AG09319 (cell line): ENCODE measurements around the gene PTBP2.
"Not testable (repeated sequence)": the region's sequence is repeated elsewhere in the genome, so short reads cannot be mapped to it uniquely, and the experiment has no call there.

Experiments
- DNase-seq: peaks from one replicate; pipeline ENCODE4 v3.0.0-alpha.2; 2010; ENCODE audit warnings: low read depth; ENCODE audit errors: extremely low read depth
- TF ChIP-seq, protein P1 (sequence below): IDR thresholded peaks from 2 replicates; pipeline ENCODE4 v1.5.1; 2011; ENCODE audit warnings: low read depth, mild to moderate bottlenecking, inconsistent platforms, low read length, moderate library complexity

Gene PTBP2

DNA sequence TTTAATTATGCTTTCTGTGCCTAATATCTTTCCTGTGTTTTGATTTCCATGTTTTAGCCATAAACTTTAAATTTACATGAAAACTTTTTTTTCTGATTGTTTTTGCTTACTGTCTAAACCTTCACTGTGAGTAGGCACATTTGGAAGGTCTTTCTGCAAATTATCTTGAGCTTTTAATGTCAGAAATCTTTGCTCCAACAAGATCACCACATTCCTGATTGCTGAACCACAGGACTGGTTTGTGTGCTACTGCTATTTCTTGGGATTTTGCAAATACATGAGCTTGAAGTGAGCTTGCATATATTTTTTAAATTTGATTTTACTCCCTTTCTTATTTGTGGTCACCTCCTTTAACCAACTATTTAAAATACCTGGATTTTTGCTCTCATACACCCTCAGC is 61.3 kb downstream of the PTBP2 start:
- TF ChIP-seq, protein P1, sequence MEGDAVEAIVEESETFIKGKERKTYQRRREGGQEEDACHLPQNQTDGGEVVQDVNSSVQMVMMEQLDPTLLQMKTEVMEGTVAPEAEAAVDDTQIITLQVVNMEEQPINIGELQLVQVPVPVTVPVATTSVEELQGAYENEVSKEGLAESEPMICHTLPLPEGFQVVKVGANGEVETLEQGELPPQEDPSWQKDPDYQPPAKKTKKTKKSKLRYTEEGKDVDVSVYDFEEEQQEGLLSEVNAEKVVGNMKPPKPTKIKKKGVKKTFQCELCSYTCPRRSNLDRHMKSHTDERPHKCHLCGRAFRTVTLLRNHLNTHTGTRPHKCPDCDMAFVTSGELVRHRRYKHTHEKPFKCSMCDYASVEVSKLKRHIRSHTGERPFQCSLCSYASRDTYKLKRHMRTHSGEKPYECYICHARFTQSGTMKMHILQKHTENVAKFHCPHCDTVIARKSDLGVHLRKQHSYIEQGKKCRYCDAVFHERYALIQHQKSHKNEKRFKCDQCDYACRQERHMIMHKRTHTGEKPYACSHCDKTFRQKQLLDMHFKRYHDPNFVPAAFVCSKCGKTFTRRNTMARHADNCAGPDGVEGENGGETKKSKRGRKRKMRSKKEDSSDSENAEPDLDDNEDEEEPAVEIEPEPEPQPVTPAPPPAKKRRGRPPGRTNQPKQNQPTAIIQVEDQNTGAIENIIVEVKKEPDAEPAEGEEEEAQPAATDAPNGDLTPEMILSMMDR, result no peak
- no peak for DNase-seq

DNA sequence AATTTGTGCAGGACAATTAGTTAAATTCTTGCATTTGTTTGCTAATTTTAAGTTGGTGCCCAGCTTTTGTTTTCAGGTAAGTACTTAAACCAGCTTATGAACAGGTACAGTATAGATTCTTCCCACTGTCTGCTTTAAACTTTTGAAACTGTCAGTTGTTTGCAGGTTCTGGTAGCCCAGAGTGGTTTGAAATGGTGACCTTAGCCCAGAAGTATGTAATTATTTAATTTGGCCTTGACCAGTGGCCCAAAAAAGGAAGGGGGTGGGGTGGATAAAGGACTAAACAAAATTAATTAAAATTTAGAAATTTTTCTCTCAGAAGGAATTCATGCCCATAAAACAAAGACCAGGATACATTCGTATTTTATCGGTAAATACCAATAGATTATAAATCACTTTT is 69.0 kb downstream of the PTBP2 start:
- no peak for DNase-seq
- TF ChIP-seq, protein P1, result no peak

DNA sequence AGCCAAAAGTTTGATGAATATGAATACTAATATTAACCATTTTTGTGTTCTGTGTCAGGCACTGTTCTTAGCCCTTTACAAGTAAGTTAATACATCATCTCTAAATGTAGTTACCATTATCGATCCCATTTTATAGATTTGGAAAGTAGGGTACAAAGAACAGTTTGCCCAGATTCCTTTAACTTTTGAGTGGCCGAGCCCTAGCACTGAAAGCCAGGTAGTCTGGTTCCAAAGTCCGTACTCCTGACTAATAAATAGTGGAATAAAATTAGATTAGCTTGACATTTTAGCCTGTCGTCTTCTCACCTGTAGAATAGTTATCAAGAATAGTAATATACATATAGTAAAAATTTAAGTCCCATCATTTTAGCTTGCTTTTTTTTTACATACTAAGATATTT is 70.6 kb downstream of the PTBP2 start:
- TF ChIP-seq, protein P1, result no peak
- DNase-seq, result no peak

DNA sequence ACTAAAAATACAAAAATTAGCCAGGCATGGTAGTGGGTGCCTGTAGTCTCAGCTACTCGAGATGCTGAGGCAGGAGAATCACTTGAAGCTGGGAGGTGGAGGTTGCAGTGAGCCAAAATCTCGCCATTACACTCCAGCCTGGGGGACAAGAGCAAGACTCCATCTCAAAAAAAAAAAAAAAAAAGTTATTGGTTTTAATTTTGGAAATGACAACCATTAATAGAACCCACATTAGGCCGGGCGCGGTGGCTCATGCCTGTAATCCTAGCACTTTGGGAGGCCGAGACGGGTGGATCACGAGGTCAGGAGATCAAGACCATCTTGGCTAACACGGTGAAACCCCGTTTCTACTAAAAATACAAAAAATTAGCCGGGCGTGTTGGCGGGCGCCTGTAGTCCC is 80.1 kb downstream of the PTBP2 start:
- DNase-seq, result not testable (repeated sequence)

DNA sequence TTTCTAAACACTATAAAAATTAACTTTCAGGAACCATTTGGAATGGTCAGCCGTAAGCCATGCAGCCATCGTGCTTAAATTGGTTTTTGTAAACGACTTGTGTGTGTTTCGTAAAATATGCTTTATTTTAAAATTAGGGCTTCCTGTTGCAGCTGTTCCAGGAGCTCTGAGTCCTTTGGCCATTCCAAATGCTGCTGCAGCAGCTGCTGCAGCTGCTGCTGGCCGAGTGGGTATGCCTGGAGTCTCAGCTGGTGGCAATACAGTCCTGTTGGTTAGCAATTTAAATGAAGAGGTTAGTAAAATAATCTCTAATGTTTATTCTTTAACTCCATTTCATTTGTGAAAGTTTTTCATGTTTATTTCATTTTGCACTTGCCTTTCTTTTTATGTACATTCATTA is 83.1 kb downstream of the PTBP2 start:
- TF ChIP-seq, protein P1, result no peak
- DNase-seq, result no peak

DNA sequence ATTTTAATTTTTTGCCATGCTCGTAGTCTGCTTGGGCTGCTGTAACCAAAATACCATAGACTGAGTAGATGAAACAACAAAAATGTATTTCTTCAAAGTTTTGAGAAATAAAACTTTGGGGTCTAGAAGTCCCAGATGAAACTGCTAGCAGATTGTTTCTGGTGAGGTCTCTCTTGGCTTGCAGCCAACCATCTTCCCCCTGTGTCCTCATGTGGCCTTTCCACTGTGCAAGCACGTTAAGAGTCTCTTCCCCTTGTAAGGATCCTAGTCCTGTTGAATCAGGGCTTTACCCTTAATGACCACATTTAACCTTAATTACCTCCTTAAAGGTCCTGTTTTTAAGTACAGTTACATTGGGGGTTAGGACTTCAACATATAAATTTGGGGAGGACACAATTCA is 86.6 kb downstream of the PTBP2 start:
- DNase-seq, result no peak
- TF ChIP-seq, protein P1, result no peak

DNA sequence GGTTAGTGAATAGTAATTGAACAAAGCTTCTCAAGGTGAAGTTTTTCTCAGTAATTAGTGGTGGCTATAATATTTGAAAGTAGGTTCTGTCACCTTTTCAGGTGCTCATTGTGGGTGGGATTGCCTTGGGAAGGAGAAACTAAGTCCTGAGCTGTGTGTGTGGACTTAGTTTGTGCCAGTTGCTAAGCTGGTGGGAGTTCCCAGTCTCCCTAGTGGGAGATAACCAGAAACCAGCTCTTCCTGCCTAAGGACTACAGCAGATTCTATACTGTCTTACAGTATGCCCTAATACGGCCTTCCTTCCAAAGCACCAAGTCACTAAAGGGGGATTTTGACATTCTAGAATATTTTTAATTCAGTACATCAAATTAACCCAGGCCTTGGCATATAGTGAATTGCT is 94.3 kb downstream of the PTBP2 start:
- TF ChIP-seq, protein P1, result no peak
- no peak for DNase-seq

DNA sequence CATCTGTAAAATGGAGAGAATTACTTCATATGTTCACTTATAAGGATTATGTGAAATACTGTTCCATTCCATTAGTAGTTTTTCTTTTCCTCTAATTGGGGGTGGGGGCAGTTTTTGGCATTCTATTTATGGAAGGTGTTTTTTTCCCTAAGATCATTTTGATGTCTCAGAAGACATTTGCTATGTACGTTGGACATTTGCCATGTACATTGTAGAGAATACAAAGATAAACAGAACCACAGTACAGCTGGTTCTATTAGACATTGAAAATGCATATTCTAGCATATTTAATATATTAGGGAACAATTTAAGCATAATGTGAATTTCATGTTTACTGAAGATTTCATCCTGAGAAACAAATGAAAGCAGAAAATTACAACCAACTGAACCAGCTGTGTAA is 98.5 kb downstream of the PTBP2 start:
- TF ChIP-seq, protein P1, result no peak
- DNase-seq, result no peak
